Bronchial epithelial cell (primary cell): Measurements from ENCODE around the gene PKNOX2. TPM values are rescaled to one million over a fixed set of nuclear protein-coding genes. Genes with fewer than 3 reads are reported as not detected.

Experiments used
- DNase-seq: peaks from one replicate; pipeline ENCODE4 v3.0.0-alpha.2; 2010; ENCODE audit warnings: low read depth
- FAIRE-seq: peaks from 2 replicates; lab custom pipeline; 2011; peaks lifted over from hg19 to GRCh38; lab: Jason Lieb, UNC
- H3K27me3 ChIP-seq: 2 replicates; pipeline ENCODE4 v1.5.1; 2011; ENCODE audit warnings: low read length; ENCODE audit not compliant: control insufficient read depth, insufficient read depth
- H3K36me3 ChIP-seq: 2 replicates; pipeline ENCODE4 v1.5.1; 2011; ENCODE audit warnings: low read length; ENCODE audit not compliant: control insufficient read depth, insufficient read depth
- H3K4me3 ChIP-seq: 2 replicates; pipeline ENCODE4 v1.5.1; 2011; ENCODE audit warnings: mild to moderate bottlenecking, low read depth, low read length, control low read depth
- total RNA-seq: library from RNA; depleted of rRNA; stranded (reverse); fragments of >200 nt; gene quantifications from 2 replicates; pipeline ENCODE4 v1.2.1, GENCODE V29; 2014
- TF ChIP-seq, protein P1 (sequence below): IDR thresholded peaks from 2 replicates; pipeline ENCODE4 v1.5.1; 2011; ENCODE audit warnings: mild to moderate bottlenecking, moderate library complexity, low read length, control low read depth, inconsistent platforms; ENCODE audit not compliant: insufficient read depth, severe bottlenecking

Gene PKNOX2
- total RNA-seq, 1 donor from 2014 or later: not detected

DNA sequence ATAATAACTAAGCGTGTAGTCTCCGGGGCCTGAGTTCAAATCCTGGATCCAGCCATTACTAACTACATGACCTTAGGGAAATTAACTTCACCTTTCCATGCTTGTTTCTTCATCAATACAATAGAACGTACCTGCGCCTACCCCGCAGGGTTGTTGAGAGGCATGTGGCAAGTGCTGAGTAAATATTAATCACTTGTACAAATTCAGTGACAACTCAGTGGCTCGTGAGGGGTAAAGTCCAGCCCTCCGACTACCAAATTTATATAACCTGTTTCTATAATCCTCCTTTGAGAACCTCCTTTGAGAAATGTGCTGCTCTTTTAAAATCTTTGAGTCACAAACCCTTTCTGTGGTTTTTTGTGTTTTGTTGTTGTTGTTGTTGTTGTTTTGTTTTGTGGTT is 281.7 kb downstream of the PKNOX2 start:
- H3K4me3 ChIP-seq: no peak overlapping the region
- no peaks in the 10 kb centered on the region for H3K27me3 ChIP-seq
- peaks cover 5% of the 10 kb centered on the region for H3K36me3 ChIP-seq
- TF ChIP-seq, protein P1, sequence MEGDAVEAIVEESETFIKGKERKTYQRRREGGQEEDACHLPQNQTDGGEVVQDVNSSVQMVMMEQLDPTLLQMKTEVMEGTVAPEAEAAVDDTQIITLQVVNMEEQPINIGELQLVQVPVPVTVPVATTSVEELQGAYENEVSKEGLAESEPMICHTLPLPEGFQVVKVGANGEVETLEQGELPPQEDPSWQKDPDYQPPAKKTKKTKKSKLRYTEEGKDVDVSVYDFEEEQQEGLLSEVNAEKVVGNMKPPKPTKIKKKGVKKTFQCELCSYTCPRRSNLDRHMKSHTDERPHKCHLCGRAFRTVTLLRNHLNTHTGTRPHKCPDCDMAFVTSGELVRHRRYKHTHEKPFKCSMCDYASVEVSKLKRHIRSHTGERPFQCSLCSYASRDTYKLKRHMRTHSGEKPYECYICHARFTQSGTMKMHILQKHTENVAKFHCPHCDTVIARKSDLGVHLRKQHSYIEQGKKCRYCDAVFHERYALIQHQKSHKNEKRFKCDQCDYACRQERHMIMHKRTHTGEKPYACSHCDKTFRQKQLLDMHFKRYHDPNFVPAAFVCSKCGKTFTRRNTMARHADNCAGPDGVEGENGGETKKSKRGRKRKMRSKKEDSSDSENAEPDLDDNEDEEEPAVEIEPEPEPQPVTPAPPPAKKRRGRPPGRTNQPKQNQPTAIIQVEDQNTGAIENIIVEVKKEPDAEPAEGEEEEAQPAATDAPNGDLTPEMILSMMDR: no peak
- no peak for FAIRE-seq
- no peak for DNase-seq

DNA sequence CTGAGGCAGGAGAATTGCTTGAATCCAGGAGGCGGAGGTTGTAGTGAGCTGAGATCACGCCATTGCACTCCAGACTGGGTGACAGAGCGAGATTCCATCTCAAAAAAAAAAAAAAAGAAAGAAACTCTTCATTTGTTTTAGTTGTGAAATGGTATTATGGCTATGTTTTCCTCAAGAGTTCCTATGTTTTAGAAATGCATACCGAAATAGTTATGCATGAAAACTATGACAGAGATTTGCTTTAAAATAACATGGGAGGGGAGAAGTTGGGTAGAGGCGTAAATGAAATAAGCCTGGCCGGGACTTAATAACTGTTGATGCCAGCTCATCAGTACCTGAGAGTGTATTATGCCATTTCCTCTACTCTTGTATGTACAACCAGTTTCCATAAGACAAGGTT is 283.2 kb downstream of the PKNOX2 start:
- Histone ChIP-seq H3K36me3 (peaks cover 5% of the 10 kb centered on the region), H3K27me3 (no peaks in the 10 kb centered on the region), H3K4me3 (no peak overlapping the region)
- TF ChIP-seq, protein P1: no peak
- DNase-seq (no peak), FAIRE-seq (no peak)

GRCh38 chr11:125448136-125448535 is 283.6 kb downstream of the PKNOX2 start:
- Histone ChIP-seq H3K27me3 (no peaks in the 10 kb centered on the region), H3K4me3 (no peak overlapping the region), H3K36me3 (peaks cover 5% of the 10 kb centered on the region)
- DNase-seq (peak; percentile 42), FAIRE-seq (no peak)
- TF ChIP-seq, protein P1: no peak

DNA sequence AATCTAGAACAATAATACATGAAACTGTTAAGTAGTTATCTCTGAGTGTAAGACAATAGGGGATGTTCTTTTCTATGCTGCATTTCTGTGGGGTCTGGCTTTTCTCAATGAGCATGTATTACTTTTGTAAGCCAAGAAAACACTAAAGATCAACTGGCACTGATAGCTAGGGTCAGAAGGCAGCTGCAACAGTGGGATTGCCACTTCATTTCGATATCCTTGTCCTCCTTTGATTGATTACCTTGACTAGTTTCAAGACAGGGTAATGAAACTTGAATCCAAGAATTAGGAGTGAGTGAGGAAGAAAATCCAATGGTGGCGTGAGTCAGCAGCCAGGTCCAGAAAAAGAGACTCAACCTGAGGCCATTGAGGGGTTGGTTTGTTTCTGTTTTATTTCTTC is 285.0 kb downstream of the PKNOX2 start:
- peaks cover 6% of the 10 kb centered on the region for H3K36me3 ChIP-seq
- no peaks in the 10 kb centered on the region for H3K27me3 ChIP-seq
- DNase-seq (no peak), FAIRE-seq (no peak)
- no peak overlapping the region for H3K4me3 ChIP-seq
- TF ChIP-seq, protein P1: no peak

GRCh38 chr11:125451400-125452124 is 287.0 kb downstream of the PKNOX2 start:
- H3K4me3 ChIP-seq: no peak overlapping the region
- H3K27me3 ChIP-seq: no peaks in the 10 kb centered on the region
- FAIRE-seq: no peak
- H3K36me3 ChIP-seq: peaks cover 4% of the 10 kb centered on the region
- peak; percentile 17 for DNase-seq
- TF ChIP-seq, protein P1: no peak

GRCh38 chr11:125452125-125452470 is 287.5 kb downstream of the PKNOX2 start:
- FAIRE-seq (no peak), DNase-seq (no peak)
- Histone ChIP-seq H3K36me3 (peaks cover 4% of the 10 kb centered on the region), H3K27me3 (no peaks in the 10 kb centered on the region), H3K4me3 (no peak overlapping the region)
- TF ChIP-seq, protein P1: no peak
